ENCODE measurements around the gene MDN1. TPM values are rescaled to one million over a fixed set of nuclear protein-coding genes. Genes with fewer than 3 reads are reported as not detected.

MDN1 gene
- total RNA-seq, 1 experiment from 2014 or later, result 117 TPM

- Mint-ChIP-seq H3K36me3 (ENCODE audit: insufficient read depth in 1 of 3, low read depth in 3 of 3) (peaks cover 2 to 13% (median 7%) of the 10 kb centered on the region in 3 experiments; a peak in 5 of 7 replicates), H3K9me3 (no peaks in the 10 kb centered on the region), H3K4me3 (no peak overlapping the region), H3K27me3 (ENCODE audit: low read depth) (no peaks in the 10 kb centered on the region), H3K27ac (peak overlapping the region in 1 of 3 experiments; percentile 54; a peak in 1 of 7 replicates), H3K4me1 (peaks cover 0 to 7% of the 10 kb centered on the region in 2 experiments; a peak in 2 of 4 replicates)
- H3K4me1 ChIP-seq (ENCODE audit: insufficient read depth, low read length), result no peaks in the 10 kb centered on the region
- H2BK20ac ChIP-seq (ENCODE audit: low read depth, low read length, poor library complexity, severe bottlenecking), result no peak overlapping the region
- H2BK120ac ChIP-seq (ENCODE audit: low read depth, low read length, poor library complexity, severe bottlenecking), result no peak overlapping the region
- no peak for TF ChIP-seq CTCF (conservative IDR thresholded peaks at IDR 0.05)
- H3K9me3 ChIP-seq (ENCODE audit: control insufficient read depth, low read depth, low read length), result no peaks in the 10 kb centered on the region
- H3K23ac ChIP-seq (ENCODE audit: insufficient read length, low read depth, low read length), result no peak overlapping the region
- DNase-seq, result no peak
- no peak overlapping the region for H3K56ac ChIP-seq (ENCODE audit: insufficient read length, low read depth, low read length)
- no peaks in the 10 kb centered on the region for H3K23me2 ChIP-seq (ENCODE audit: insufficient read length, low read depth, low read length, poor library complexity, severe bottlenecking)
- H3K4me2 ChIP-seq (ENCODE audit: insufficient read depth, insufficient read length, low read length), result no peak overlapping the region
- no peak overlapping the region for H3K9ac ChIP-seq (ENCODE audit: extremely low read depth, insufficient read length, low read length)
- H2AK5ac ChIP-seq (ENCODE audit: insufficient read length, low read length), result no peak overlapping the region
- no peak overlapping the region for H3K14ac ChIP-seq (ENCODE audit: insufficient read depth, low read length)
- no peaks in the 10 kb centered on the region for H4K20me1 ChIP-seq (ENCODE audit: control insufficient read depth, insufficient read depth, insufficient read length)
- H2AFZ ChIP-seq (ENCODE audit: low read length), result no peak overlapping the region
- no peaks in the 10 kb centered on the region for H3K27me3 ChIP-seq (ENCODE audit: insufficient read depth, low read length)
- no peak overlapping the region for H2BK12ac ChIP-seq (ENCODE audit: insufficient read length, low read depth, low read length)
- no peak overlapping the region for H4K91ac ChIP-seq (ENCODE audit: insufficient read length, low read depth, low read length)
- no peak overlapping the region for H4K5ac ChIP-seq (ENCODE audit: insufficient read length, low read depth, low read length)
- H3K4ac ChIP-seq (ENCODE audit: low read depth, low read length), result no peak overlapping the region
- H3K18ac ChIP-seq (ENCODE audit: insufficient read length, low read depth, low read length), result no peak overlapping the region
- no peak overlapping the region for H3K27ac ChIP-seq (ENCODE audit: insufficient read length, low read depth, low read length)
- WGBS (ENCODE audit: extremely low coverage, insufficient read length, low lambda C conversion rate), result no CpG with 5 or more reads among the region's 9 CpGs
- H2BK15ac ChIP-seq (ENCODE audit: low read depth, low read length), result no peak overlapping the region
- H3K79me1 ChIP-seq (ENCODE audit: insufficient read depth, low read depth, low read length, poor library complexity, severe bottlenecking), result no peaks in the 10 kb centered on the region
- H3T11ph ChIP-seq (ENCODE audit: low read length), result no peak overlapping the region
- H2BK5ac ChIP-seq (ENCODE audit: insufficient read length, low read length), result no peak overlapping the region
- H4K8ac ChIP-seq (replicated peaks; ENCODE audit: insufficient read length, low read depth, low read length), result no peak overlapping the region
- H3K79me2 ChIP-seq (ENCODE audit: insufficient read depth, low read length), result no peaks in the 10 kb centered on the region
These were observed 189.1 kb downstream of the MDN1 start for GRCh38 chr6:89630488-89630887.
